Panc1 (cell line): ENCODE data around the gene FMC1. TPM values are rescaled to one million over a fixed set of nuclear protein-coding genes. Genes with fewer than 3 reads are reported as not detected.
A peak's percentile ranks its signal among the peaks of the same experiment; 100 is the strongest.
"Not testable (repeated sequence)": the region's sequence is repeated elsewhere in the genome, so short reads cannot be mapped to it uniquely, and the experiment has no call there.

Experiments
- ATAC-seq: fragments of 200-7000 bp; cut with Tn5 transposase; 2 replicates; pipeline ENCODE4 v1.9.1; 2020; ENCODE audit warnings: mild to moderate bottlenecking, moderate library complexity
- BruUV-seq: library from RNA; stranded (reverse); fragments of 400-500 nt; replicated peaks from 2 replicates; lab custom pipeline; 2021; lab: Mats Ljungman, UMichigan
- CTCF ChIA-PET: fragments of 300-600 bp; sonication (Branson Sonifier 250); formaldehyde crosslinking; loops from one replicate; lab custom pipeline; 2022; ENCODE audit warnings: antibody characterized with exemption; lab: Charles Lee
- POLR2A ChIA-PET: fragments of 300-600 bp; sonication (Branson Sonifier 250); formaldehyde crosslinking; loops from one replicate; lab custom pipeline; 2022; ENCODE audit warnings: antibody characterized with exemption; lab: Charles Lee
- DNase-seq: peaks from one replicate; pipeline ENCODE4 v3.0.0-alpha.2; 2010; ENCODE audit warnings: low read depth, low spot score
- H3K27ac ChIP-seq: 2 replicates; pipeline ENCODE4 v1.5.1; 2011; ENCODE audit warnings: mild to moderate bottlenecking, low read length, inconsistent platforms
- H3K27me3 ChIP-seq: fragments of 200-500 bp; sonication (Bioruptor generic); 2 replicates; pipeline ENCODE4 v1.6.0; 2014; ENCODE audit warnings: low read length, inconsistent platforms; ENCODE audit not compliant: control insufficient read depth, insufficient read depth
- H3K36me3 ChIP-seq: fragments of 200-500 bp; sonication (Bioruptor generic); 2 replicates; pipeline ENCODE4 v1.5.1; 2014; ENCODE audit warnings: inconsistent platforms, mild to moderate bottlenecking, low read length, moderate library complexity; ENCODE audit not compliant: control insufficient read depth, insufficient read depth
- H3K4me1 ChIP-seq: 2 replicates; pipeline ENCODE4 v1.5.1; 2011; ENCODE audit warnings: inconsistent platforms, mild to moderate bottlenecking, low read length, moderate library complexity; ENCODE audit not compliant: control insufficient read depth, insufficient read depth
- H3K4me3 ChIP-seq, 2 experiments: 2 replicates each; pipeline ENCODE4 v1.5.1; 2011 to 2012; ENCODE audit warnings: low read depth in 2 of 2, low read length in 2 of 2, mild to moderate bottlenecking in 2 of 2, inconsistent platforms in 1 of 2, moderate library complexity in 1 of 2
- H3K9me3 ChIP-seq: fragments of 200-500 bp; sonication (Bioruptor generic); 2 replicates; pipeline ENCODE4 v1.5.1; 2014; ENCODE audit warnings: low read depth, mild to moderate bottlenecking, inconsistent platforms, low read length, moderate library complexity; ENCODE audit not compliant: control insufficient read depth, insufficient read depth
- CTCF ChIP-seq: fragments of 450-650 bp; IDR thresholded peaks from 2 replicates; pipeline ENCODE4 v1.5.1; 2017; ENCODE audit warnings: mild to moderate bottlenecking
- POLR2AphosphoS5 ChIP-seq: IDR thresholded peaks from 2 replicates; pipeline ENCODE4 v1.6.1; 2012; ENCODE audit warnings: mild to moderate bottlenecking, low read depth, low read length, moderate library complexity
- REST ChIP-seq, 2 experiments: IDR thresholded peaks; 2 replicates each; pipeline ENCODE4 v1.6.1; 2011 to 2012; ENCODE audit warnings: low read depth in 2 of 2, control low read depth in 1 of 2, low read length in 1 of 2, mild to moderate bottlenecking in 1 of 2, moderate library complexity in 1 of 2; ENCODE audit not compliant: insufficient read depth in 1 of 2
- SIN3A ChIP-seq: IDR thresholded peaks from 2 replicates; pipeline ENCODE4 v1.6.1; 2012; ENCODE audit warnings: low read depth, mild to moderate bottlenecking, low read length, moderate library complexity, borderline replicate concordance; ENCODE audit not compliant: insufficient read depth
- TCF7L2 ChIP-seq: IDR thresholded peaks from 2 replicates; pipeline ENCODE4 v1.6.1; 2011; ENCODE audit warnings: mild to moderate bottlenecking, low read depth, low read length, inconsistent platforms
- in situ Hi-C: cut with HindIII; loops from 2 replicates; pipeline ENCODE4 v1.10.0; 2016; ENCODE audit warnings: low sequenced_read_pairs, low pct_unique_long_range_greater_than_20kb
- intact Hi-C: fragments of 100-400 bp; cut with micrococcal nuclease; formaldehyde crosslinking; loops from one replicate; pipeline ENCODE4 v1.10.0; 2022; ENCODE audit not compliant: unreplicated experiment
- total RNA-seq: library from RNA; stranded (reverse); gene quantifications from one replicate; pipeline ENCODE4 v1.2.1, GENCODE V29; 2021; ENCODE audit not compliant: unreplicated experiment

FMC1 gene
- total RNA-seq, 1 experiment from 2014 or later, result 12.7 TPM

- H3K9me3 ChIP-seq, H3K27me3 ChIP-seq, ATAC-seq, intact Hi-C loops, POLR2A ChIA-PET, BruUV-seq, DNase-seq, in situ Hi-C loops: not testable (repeated sequence)
- Histone ChIP-seq H3K36me3 (peaks cover 11% of the 10 kb centered on the region), H3K4me1 (peaks cover 15% of the 10 kb centered on the region), H3K27ac (peak overlapping the region; percentile 98; the same call in 1 of the 2 replicates), H3K4me3 (peak overlapping the region in 1 of 2 experiments; percentile 100; a peak in 3 of 4 replicates)
- CTCF ChIA-PET, result interaction anchor here (0.6 kb wide), 1 partner anchor 244 kb away, joined by 4 read pairs; no protein-coding TSS in a partner anchor
Observed at GRCh38 chr7:139357729-139358506, 16.8 kb downstream of the FMC1 start.

GRCh38 chr7:139358541-139359365 lies 17.6 kb downstream of the FMC1 start:
- no peaks in the 10 kb centered on the region for H3K27me3 ChIP-seq
- peak; percentile 33 for DNase-seq
- peak; percentile 6 for ATAC-seq
- BruUV-seq, result TSS peak; percentile 94
- TF ChIP-seq TCF7L2 (no peak), CTCF (no peak), SIN3A (no peak), REST (IDR thresholded peaks at IDR 0.05; ENCODE audit: insufficient read depth in 1 of 2, low read depth in 2 of 2, low read length in 1 of 2) (no peak), POLR2AphosphoS5 (no peak)
- peaks cover 11% of the 10 kb centered on the region for H3K36me3 ChIP-seq
- H3K4me3 ChIP-seq, result peak overlapping the region; percentile 98 to 100
- ChIA-PET POLR2A (interaction anchor here (1.2 kb wide), 1 partner anchor 15 kb away, joined by 4 read pairs; no protein-coding TSS in a partner anchor), CTCF (no interaction called here)
- H3K4me1 ChIP-seq, result peaks cover 18% of the 10 kb centered on the region
- in situ Hi-C loops, result no loop called here
- H3K9me3 ChIP-seq, result no peaks in the 10 kb centered on the region
- H3K27ac ChIP-seq, result peak overlapping the region; percentile 98
- intact Hi-C loops, result loop anchor here (1.0 kb wide), 1 partner anchor 17 kb away; the partner anchor contains the start of gene FMC1
